LNCaP clone FGC (cell line): ENCODE measurements around the gene SMR3B.

Source experiments
- DNase-seq: peaks from one replicate; pipeline ENCODE4 v3.0.0-alpha.2; 2011; ENCODE audit warnings: low read depth
- H3K4me3 ChIP-seq: 2 replicates; pipeline ENCODE4 v1.5.1; 2011; ENCODE audit warnings: mild to moderate bottlenecking, low read depth, low read length, control low read depth
- CTCF ChIP-seq: IDR thresholded peaks from 2 replicates; pipeline ENCODE4 v1.5.1; 2012; ENCODE audit warnings: mild to moderate bottlenecking; ENCODE audit not compliant: control insufficient read depth, insufficient read depth; ENCODE audit errors: extremely low read depth

SMR3B gene

GRCh38 chr4:70437197-70437596 lies 54.3 kb downstream of the SMR3B start:
- no peak overlapping the region for H3K4me3 ChIP-seq
- TF ChIP-seq CTCF = no peak
- DNase-seq = no peak
